Adrenal gland (tissue), 5 donors: ENCODE results near the gene ITIH4.

Experiments used
- CTCF ChIP-seq, 6 experiments: fragments of 450-650 bp in 4 of 6; fragments of 200-600 bp in 2 of 6; sonication (generic) in 1 of 6; IDR thresholded peaks; 1 replicate in 5 of 6; 2 replicates in 1 of 6; pipeline versions ENCODE4 v1.5.1 to v1.8.0; 2016 to 2021; ENCODE audit warnings: antibody characterized with exemption in 6 of 6, mild to moderate bottlenecking in 2 of 6, moderate library complexity in 1 of 6
- POLR2A ChIP-seq, 2 donors: fragments of 450-650 bp; IDR thresholded peaks; one replicate each; pipeline ENCODE4 v1.6.1; 2017; ENCODE audit warnings: antibody characterized with exemption in 2 of 2, mild to moderate bottlenecking in 2 of 2, moderate library complexity in 1 of 2
- donor health status: DM: no; HTN: no; CAD: no.

- TF ChIP-seq POLR2A (IDR thresholded peaks at IDR 0.05): no peak
- no peak for TF ChIP-seq CTCF (IDR thresholded peaks at IDR 0.05)
Observed at GRCh38 chr3:52848617-52849016, 18.1 kb upstream of the ITIH4 start.
